HEK293 (cell line): ENCODE results near the gene SUSD6.

Experiments used
- CTCF ChIA-PET: fragments of 350-600 bp; formaldehyde crosslinking; extraction: SDS; loops from one replicate; lab custom pipeline; 2021; ENCODE audit warnings: antibody characterized with exemption; lab: Yijun Ruan, JAX
- POLR2A ChIA-PET: fragments of 300-600 bp; formaldehyde crosslinking; extraction: SDS; loops from one replicate; lab custom pipeline; 2020; ENCODE audit warnings: antibody characterized with exemption, inconsistent platforms; lab: Yijun Ruan, JAX
- H3K27ac ChIP-seq: fragments of 200-500 bp; sonication (Bioruptor generic); 2 replicates; pipeline ENCODE4 v1.5.1; 2014; ENCODE audit warnings: low read depth, low read length, control low read depth, inconsistent platforms; ENCODE audit errors: extremely low read depth
- H3K36me3 ChIP-seq, 2 experiments: fragments of 200-500 bp in 1 of 2; sonication (Bioruptor generic) in 1 of 2; 1 replicate in 1 of 2; 2 replicates in 1 of 2; pipeline ENCODE4 v1.5.1; 2014 to 2017; ENCODE audit warnings: inconsistent platforms in 2 of 2, low read length in 2 of 2; ENCODE audit not compliant: control insufficient read depth in 2 of 2, insufficient read depth in 1 of 2
- H3K4me1 ChIP-seq: fragments of 200-500 bp; sonication (Bioruptor generic); 2 replicates; pipeline ENCODE4 v1.5.1; 2014; ENCODE audit warnings: mild to moderate bottlenecking, low read length, inconsistent platforms; ENCODE audit not compliant: control insufficient read depth, insufficient read depth
- H3K4me3 ChIP-seq: 2 replicates; pipeline ENCODE4 v1.5.1; 2011; ENCODE audit warnings: low read depth, mild to moderate bottlenecking, control low read depth, low read length, moderate library complexity
- H3K9me3 ChIP-seq: fragments of 200-500 bp; sonication (Bioruptor generic); 2 replicates; pipeline ENCODE4 v1.5.1; 2014; ENCODE audit warnings: low read depth, low read length, inconsistent platforms; ENCODE audit not compliant: control insufficient read depth, insufficient read depth
- FEZF1 ChIP-seq: fragments of 450-650 bp; formaldehyde crosslinking; IDR thresholded peaks from 2 replicates; pipeline ENCODE4 v1.5.1; 2016; ENCODE audit warnings: missing biosample characterization, missing genetic modification characterization
- ZIC2 ChIP-seq: fragments of 450-650 bp; formaldehyde crosslinking; IDR thresholded peaks from 2 replicates; pipeline ENCODE4 v1.5.1; 2016; ENCODE audit warnings: missing biosample characterization, missing genetic modification characterization
- ZNF121 ChIP-seq: fragments of 450-650 bp; formaldehyde crosslinking; IDR thresholded peaks from 2 replicates; pipeline ENCODE4 v1.5.1; 2016; ENCODE audit warnings: missing biosample characterization, missing genetic modification characterization
- ZNF132 ChIP-seq: fragments of 450-650 bp; formaldehyde crosslinking; IDR thresholded peaks from 2 replicates; pipeline ENCODE4 v1.5.1; 2017; ENCODE audit warnings: missing biosample characterization, missing genetic modification characterization, borderline replicate concordance
- ZNF214 ChIP-seq: fragments of 450-650 bp; formaldehyde crosslinking; IDR thresholded peaks from 2 replicates; pipeline ENCODE4 v1.5.1; 2017; ENCODE audit warnings: missing biosample characterization, mild to moderate bottlenecking, missing genetic modification characterization, borderline replicate concordance
- ZNF223 ChIP-seq: fragments of 450-650 bp; formaldehyde crosslinking; IDR thresholded peaks from 2 replicates; pipeline ENCODE4 v1.5.1; 2016; ENCODE audit warnings: missing biosample characterization, missing genetic modification characterization
- ZNF24 ChIP-seq: fragments of 450-650 bp; formaldehyde crosslinking; IDR thresholded peaks from 2 replicates; pipeline ENCODE4 v1.5.1; 2016; ENCODE audit warnings: missing biosample characterization, missing genetic modification characterization
- ZNF335 ChIP-seq: fragments of 450-650 bp; formaldehyde crosslinking; conservative IDR thresholded peaks from 2 replicates; pipeline ENCODE4 v1.5.1; 2016; ENCODE audit warnings: missing biosample characterization, missing genetic modification characterization
- ZNF341 ChIP-seq: fragments of 450-650 bp; formaldehyde crosslinking; IDR thresholded peaks from 2 replicates; pipeline ENCODE4; 2016; ENCODE audit warnings: low read depth, missing biosample characterization, missing genetic modification characterization
- ZNF391 ChIP-seq: fragments of 450-650 bp; formaldehyde crosslinking; IDR thresholded peaks from 2 replicates; pipeline ENCODE4 v1.5.1; 2016; ENCODE audit warnings: low read depth, missing biosample characterization, missing genetic modification characterization, borderline replicate concordance
- ZNF433 ChIP-seq: fragments of 450-650 bp; formaldehyde crosslinking; IDR thresholded peaks from 2 replicates; pipeline ENCODE4 v1.5.1; 2016; ENCODE audit warnings: missing biosample characterization, missing genetic modification characterization, low read depth
- ZNF510 ChIP-seq: fragments of 450-650 bp; formaldehyde crosslinking; IDR thresholded peaks from 2 replicates; pipeline ENCODE4 v1.5.1; 2018; ENCODE audit warnings: mild to moderate bottlenecking, missing genetic modification characterization, missing biosample characterization; ENCODE audit not compliant: insufficient replicate concordance
- ZNF529 ChIP-seq: fragments of 450-650 bp; formaldehyde crosslinking; IDR thresholded peaks from 2 replicates; pipeline ENCODE4 v1.5.1; 2017; ENCODE audit warnings: missing genetic modification characterization, missing biosample characterization; ENCODE audit not compliant: insufficient replicate concordance
- ZNF548 ChIP-seq: fragments of 450-650 bp; formaldehyde crosslinking; IDR thresholded peaks from 2 replicates; pipeline ENCODE4 v1.5.1; 2016; ENCODE audit warnings: missing biosample characterization, missing genetic modification characterization
- ZNF843 ChIP-seq: fragments of 450-650 bp; formaldehyde crosslinking; IDR thresholded peaks from 2 replicates; pipeline ENCODE4 v1.5.1; 2016; ENCODE audit warnings: missing biosample characterization, missing genetic modification characterization
- TF ChIP-seq, protein P1 (sequence below): fragments of 450-650 bp; formaldehyde crosslinking; conservative IDR thresholded peaks from 2 replicates; pipeline ENCODE4 v1.5.1; 2016; ENCODE audit warnings: low read depth, missing biosample characterization, missing genetic modification characterization
- TF ChIP-seq, protein P2 (sequence below): fragments of 450-650 bp; formaldehyde crosslinking; IDR thresholded peaks from 2 replicates; pipeline ENCODE4 v1.5.1; 2016; ENCODE audit warnings: missing biosample characterization, missing genetic modification characterization
- TF ChIP-seq, protein P3 (sequence below): fragments of 450-650 bp; formaldehyde crosslinking; IDR thresholded peaks from 2 replicates; pipeline ENCODE4 v1.5.1; 2016; ENCODE audit warnings: missing biosample characterization, missing genetic modification characterization
- TF ChIP-seq, protein P4 (sequence below): fragments of 450-650 bp; formaldehyde crosslinking; IDR thresholded peaks from 2 replicates; pipeline ENCODE4 v1.5.1; 2016; ENCODE audit warnings: missing biosample characterization, missing genetic modification characterization

The SUSD6 gene

DNA sequence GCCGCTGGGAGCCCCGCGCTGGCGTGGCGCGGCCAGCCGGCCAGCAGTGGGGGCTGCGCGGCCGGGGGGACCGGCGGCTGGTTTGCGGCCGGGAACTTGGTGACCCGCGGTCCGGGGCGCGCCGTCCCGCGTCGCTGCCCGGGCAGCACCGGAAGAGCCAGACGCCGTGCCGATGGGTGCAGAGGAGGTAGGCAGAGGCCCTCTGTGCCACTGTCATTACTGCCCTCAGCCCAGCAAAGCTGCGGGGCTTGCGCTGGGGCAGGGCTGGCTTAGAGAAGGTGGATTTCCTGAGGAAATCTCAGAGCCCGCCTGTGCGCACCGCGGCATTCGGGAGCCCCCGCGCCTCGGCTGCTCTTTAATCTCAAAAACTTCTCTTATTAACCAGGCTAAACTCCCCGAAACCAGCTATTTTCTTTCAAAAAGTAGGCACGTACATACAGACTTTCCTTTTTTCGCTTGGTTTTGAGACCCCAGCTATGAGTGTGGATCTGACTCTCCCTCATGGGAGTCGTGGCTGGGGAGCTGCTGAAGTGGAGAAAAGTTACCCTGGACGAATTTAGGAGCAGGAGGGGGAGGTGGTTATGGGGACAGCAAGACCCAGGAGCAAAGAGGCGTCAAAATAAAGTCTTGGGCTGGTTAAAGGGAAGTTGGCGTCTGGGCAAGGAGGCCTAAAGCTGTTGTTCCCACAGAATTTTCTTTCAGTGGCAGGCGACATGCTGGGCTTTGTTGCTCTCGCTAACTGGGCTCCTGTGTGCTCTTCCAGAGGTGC is 802 bp downstream of the SUSD6 start (continued):
- TF ChIP-seq, protein P1, sequence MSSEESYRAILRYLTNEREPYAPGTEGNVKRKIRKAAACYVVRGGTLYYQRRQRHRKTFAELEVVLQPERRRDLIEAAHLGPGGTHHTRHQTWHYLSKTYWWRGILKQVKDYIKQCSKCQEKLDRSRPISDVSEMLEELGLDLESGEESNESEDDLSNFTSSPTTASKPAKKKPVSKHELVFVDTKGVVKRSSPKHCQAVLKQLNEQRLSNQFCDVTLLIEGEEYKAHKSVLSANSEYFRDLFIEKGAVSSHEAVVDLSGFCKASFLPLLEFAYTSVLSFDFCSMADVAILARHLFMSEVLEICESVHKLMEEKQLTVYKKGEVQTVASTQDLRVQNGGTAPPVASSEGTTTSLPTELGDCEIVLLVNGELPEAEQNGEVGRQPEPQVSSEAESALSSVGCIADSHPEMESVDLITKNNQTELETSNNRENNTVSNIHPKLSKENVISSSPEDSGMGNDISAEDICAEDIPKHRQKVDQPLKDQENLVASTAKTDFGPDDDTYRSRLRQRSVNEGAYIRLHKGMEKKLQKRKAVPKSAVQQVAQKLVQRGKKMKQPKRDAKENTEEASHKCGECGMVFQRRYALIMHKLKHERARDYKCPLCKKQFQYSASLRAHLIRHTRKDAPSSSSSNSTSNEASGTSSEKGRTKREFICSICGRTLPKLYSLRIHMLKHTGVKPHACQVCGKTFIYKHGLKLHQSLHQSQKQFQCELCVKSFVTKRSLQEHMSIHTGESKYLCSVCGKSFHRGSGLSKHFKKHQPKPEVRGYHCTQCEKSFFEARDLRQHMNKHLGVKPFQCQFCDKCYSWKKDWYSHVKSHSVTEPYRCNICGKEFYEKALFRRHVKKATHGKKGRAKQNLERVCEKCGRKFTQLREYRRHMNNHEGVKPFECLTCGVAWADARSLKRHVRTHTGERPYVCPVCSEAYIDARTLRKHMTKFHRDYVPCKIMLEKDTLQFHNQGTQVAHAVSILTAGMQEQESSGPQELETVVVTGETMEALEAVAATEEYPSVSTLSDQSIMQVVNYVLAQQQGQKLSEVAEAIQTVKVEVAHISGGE (tag by site-specific recombination) = peak; percentile 42
- TF ChIP-seq ZNF335 = peak; percentile 61
- no peak for TF ChIP-seq ZNF121 (tag by site-specific recombination)

DNA sequence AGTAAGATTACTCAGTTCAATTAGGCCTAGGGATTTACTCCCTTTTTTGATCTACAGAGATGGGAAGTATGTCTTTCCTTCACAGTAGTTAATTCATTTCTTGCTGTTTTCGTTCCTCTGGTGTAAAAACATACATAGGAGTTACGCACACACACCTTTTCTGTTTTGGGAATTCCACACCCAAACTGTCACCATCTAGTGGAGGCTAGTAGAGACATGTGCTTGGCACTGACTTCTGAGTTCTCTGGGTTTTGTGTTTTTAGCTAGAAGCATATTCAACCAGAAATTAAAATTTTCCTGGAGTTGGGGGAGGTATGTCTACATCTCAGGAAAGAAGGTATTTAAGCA is 1.4 kb downstream of the SUSD6 start:
- peaks cover 25% of the 10 kb centered on the region for H3K4me1 ChIP-seq
- H3K4me3 ChIP-seq = peak overlapping the region; percentile 72
- CTCF ChIA-PET = interaction anchor here (1.6 kb wide), 1 partner anchor 114 kb away, joined by 6 read pairs; no protein-coding TSS in a partner anchor
- no peaks in the 10 kb centered on the region for H3K36me3 ChIP-seq
- H3K9me3 ChIP-seq = no peaks in the 10 kb centered on the region
- peak overlapping the region; percentile 73; the same call in 1 of the 2 replicates for H3K27ac ChIP-seq
- TF ChIP-seq, protein P2, sequence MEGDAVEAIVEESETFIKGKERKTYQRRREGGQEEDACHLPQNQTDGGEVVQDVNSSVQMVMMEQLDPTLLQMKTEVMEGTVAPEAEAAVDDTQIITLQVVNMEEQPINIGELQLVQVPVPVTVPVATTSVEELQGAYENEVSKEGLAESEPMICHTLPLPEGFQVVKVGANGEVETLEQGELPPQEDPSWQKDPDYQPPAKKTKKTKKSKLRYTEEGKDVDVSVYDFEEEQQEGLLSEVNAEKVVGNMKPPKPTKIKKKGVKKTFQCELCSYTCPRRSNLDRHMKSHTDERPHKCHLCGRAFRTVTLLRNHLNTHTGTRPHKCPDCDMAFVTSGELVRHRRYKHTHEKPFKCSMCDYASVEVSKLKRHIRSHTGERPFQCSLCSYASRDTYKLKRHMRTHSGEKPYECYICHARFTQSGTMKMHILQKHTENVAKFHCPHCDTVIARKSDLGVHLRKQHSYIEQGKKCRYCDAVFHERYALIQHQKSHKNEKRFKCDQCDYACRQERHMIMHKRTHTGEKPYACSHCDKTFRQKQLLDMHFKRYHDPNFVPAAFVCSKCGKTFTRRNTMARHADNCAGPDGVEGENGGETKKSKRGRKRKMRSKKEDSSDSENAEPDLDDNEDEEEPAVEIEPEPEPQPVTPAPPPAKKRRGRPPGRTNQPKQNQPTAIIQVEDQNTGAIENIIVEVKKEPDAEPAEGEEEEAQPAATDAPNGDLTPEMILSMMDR (tag by site-specific recombination) = peak; percentile 31; the same call in 1 of the 2 replicates
- TF ChIP-seq ZNF843 (tag by site-specific recombination) (no peak), ZIC2 (tag by site-specific recombination) (0 out of 2 replicates have a peak, but pooled peaks have one; percentile 6), ZNF341 (tag by site-specific recombination) (0 out of 2 replicates have a peak, but pooled peaks have one; percentile 10)
- TF ChIP-seq, all 188 proteins: peak for 3
- POLR2A ChIA-PET = interaction anchor here (0.7 kb wide), 1 partner anchor 16 kb away, joined by 3 read pairs; no protein-coding TSS in a partner anchor

DNA sequence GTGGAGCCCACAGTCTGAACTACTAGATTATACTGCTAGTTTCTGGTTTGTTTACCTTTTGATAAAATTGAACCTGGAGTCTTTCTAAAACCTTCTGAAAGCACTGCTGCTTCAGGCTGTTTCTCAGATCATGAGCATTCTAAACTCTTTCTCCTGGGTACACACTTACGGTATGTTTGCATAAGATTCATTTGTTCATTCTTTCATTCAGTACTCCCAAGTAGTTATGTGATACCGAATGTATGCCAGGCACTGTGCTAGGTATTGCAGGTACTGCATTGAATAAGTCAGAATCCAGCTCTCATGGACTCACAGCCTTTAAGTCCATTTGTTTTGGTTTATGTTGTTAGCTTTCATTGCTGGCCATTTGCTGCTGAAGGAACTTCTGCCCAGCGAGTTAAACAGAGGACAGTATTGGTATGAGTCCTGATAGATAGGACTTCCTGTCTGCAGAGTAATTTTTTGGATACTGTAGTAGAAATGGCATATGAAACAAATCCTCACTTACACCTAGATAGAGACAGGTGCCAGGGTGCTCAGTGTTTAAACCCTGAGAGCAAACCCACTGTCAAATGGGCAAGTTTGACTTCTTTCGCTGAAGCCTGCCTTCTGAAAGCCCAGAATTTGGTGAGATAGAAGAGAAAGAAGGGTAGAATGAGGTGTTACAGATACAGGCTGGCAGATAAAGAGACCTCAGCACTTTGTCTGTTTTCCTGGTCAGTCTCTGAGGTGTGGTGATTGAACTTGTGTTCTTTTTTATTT is 2.1 kb downstream of the SUSD6 start:
- no peaks in the 10 kb centered on the region for H3K36me3 ChIP-seq
- no peak overlapping the region for H3K27ac ChIP-seq
- TF ChIP-seq FEZF1 (tag by site-specific recombination) (peak; percentile 44), ZNF223 (no peak), ZNF214 (tag by site-specific recombination) (no peak), ZNF433 (tag by site-specific recombination) (no peak), ZNF510 (tag by site-specific recombination) (no peak), ZNF548 (tag by site-specific recombination) (no peak), ZNF132 (no peak), ZNF391 (tag by site-specific recombination) (no peak), ZNF24 (tag by site-specific recombination) (peak; percentile 75; the same call in 1 of the 2 replicates), ZNF529 (tag by site-specific recombination) (no peak)
- TF ChIP-seq, protein P3, sequence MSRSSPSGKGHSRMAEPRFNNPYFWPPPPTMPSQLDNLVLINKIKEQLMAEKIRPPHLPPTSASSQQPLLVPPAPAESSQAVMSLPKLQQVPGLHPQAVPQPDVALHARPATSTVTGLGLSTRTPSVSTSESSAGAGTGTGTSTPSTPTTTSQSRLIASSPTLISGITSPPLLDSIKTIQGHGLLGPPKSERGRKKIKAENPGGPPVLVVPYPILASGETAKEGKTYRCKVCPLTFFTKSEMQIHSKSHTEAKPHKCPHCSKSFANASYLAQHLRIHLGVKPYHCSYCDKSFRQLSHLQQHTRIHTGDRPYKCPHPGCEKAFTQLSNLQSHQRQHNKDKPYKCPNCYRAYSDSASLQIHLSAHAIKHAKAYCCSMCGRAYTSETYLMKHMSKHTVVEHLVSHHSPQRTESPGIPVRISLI (tag by site-specific recombination) = no peak
- TF ChIP-seq, protein P4, sequence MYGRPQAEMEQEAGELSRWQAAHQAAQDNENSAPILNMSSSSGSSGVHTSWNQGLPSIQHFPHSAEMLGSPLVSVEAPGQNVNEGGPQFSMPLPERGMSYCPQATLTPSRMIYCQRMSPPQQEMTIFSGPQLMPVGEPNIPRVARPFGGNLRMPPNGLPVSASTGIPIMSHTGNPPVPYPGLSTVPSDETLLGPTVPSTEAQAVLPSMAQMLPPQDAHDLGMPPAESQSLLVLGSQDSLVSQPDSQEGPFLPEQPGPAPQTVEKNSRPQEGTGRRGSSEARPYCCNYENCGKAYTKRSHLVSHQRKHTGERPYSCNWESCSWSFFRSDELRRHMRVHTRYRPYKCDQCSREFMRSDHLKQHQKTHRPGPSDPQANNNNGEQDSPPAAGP (tag by site-specific recombination) = no peak
- H3K4me1 ChIP-seq = peaks cover 25% of the 10 kb centered on the region
- ChIA-PET CTCF (interaction anchor here (0.7 to 1.6 kb wide), 2 partner anchors 25 to 114 kb away, joined by 3 to 6 read pairs; no protein-coding TSS in a partner anchor), POLR2A (interaction anchor here (0.7 kb wide), 1 partner anchor 15 kb away, joined by 3 read pairs; no protein-coding TSS in a partner anchor)
- H3K9me3 ChIP-seq = no peaks in the 10 kb centered on the region
- H3K4me3 ChIP-seq = no peak overlapping the region
